K562 (cell line): ENCODE results near the gene TPCN1. TPM values are rescaled to one million over a fixed set of nuclear protein-coding genes. Genes with fewer than 3 reads are reported as not detected.

Experiments
- ATF1 ChIP-seq, 2 experiments: fragments of 450-650 bp in 1 of 2; IDR thresholded peaks; 2 replicates each; pipeline ENCODE4 v1.6.1; 2016; ENCODE audit warnings: missing compliant biosample characterization in 1 of 2, missing genetic modification characterization in 1 of 2
- CHD7 ChIP-seq: fragments of 200-600 bp; sonication (generic); IDR thresholded peaks from one replicate; pipeline ENCODE4 v1.6.1; 2012; ENCODE audit warnings: mild to moderate bottlenecking, low read depth, low read length, inconsistent platforms
- MTA2 ChIP-seq: fragments of 450-650 bp; IDR thresholded peaks from 2 replicates; pipeline ENCODE4 v1.6.1; 2016; ENCODE audit warnings: low read depth
- NFIC ChIP-seq: fragments of 450-650 bp; IDR thresholded peaks from 2 replicates; pipeline ENCODE4 v1.6.1; 2017; ENCODE audit warnings: mild to moderate bottlenecking, inconsistent platforms
- PRDM10 ChIP-seq: fragments of 450-650 bp; IDR thresholded peaks from 2 replicates; pipeline ENCODE4 v1.6.1; 2018; ENCODE audit not compliant: partially characterized antibody
- RBBP5 ChIP-seq: fragments of 200-600 bp; sonication (generic); IDR thresholded peaks from 2 replicates; pipeline ENCODE4 v1.6.1; 2012; ENCODE audit warnings: borderline replicate concordance, mild to moderate bottlenecking, low read length, control low read depth, inconsistent platforms; ENCODE audit not compliant: insufficient read depth, poor library complexity, severe bottlenecking
- ZEB2 ChIP-seq: fragments of 450-650 bp; IDR thresholded peaks from 2 replicates; pipeline ENCODE4 v1.6.1; 2016
- ZNF165 ChIP-seq: fragments of 250-450 bp; sonication (Bioruptor Pico); IDR thresholded peaks from 2 replicates; pipeline ENCODE4 v1.4.0; 2020; ENCODE audit warnings: borderline replicate concordance
- ZNF197 ChIP-seq: fragments of 200-800 bp; sonication (Bioruptor generic); IDR thresholded peaks from 2 replicates; pipeline ENCODE4 v1.6.1; 2016; ENCODE audit warnings: low read depth, missing genetic modification characterization, missing compliant biosample characterization
- ZZZ3 ChIP-seq: fragments of 450-650 bp; IDR thresholded peaks from 2 replicates; pipeline ENCODE4 v1.6.1; 2016; ENCODE audit warnings: antibody characterized with exemption, mild to moderate bottlenecking, moderate library complexity
- polyA plus RNA-seq, 8 experiments: library from polyadenylated mRNA; depleted of rRNA in 4 of 8; stranded (reverse) in 5 of 8; unstranded in 3 of 8; fragments of >200 nt; fragmentation: Nextera tagmentation in 2 of 8; fragmentation: Illumina TruSeq in 1 of 8; extraction: Ambion mirVana in 2 of 8; extraction: Trizol in 1 of 8; gene quantifications; 2 replicates each; pipeline versions ENCODE4 v1.2.1 to v1.2.3, GENCODE V29; 2011 to 2014; ENCODE audit warnings: inconsistent platforms in 1 of 8, missing spikeins in 1 of 8
- total RNA-seq, 7 experiments: library from RNA; depleted of rRNA in 6 of 7; stranded (reverse); fragments of >200 nt in 6 of 7; fragmentation: Illumina TruSeq in 2 of 7; extraction: Trizol in 2 of 7; gene quantifications; 2 replicates each; pipeline versions ENCODE4 v1.2.1 to v1.2.3, GENCODE V29; 2011 to 2021; ENCODE audit warnings: low replicate concordance in 1 of 7

Gene TPCN1
- total and polyA plus RNA-seq, 9 of the 15 experiments (the other 6 are each of a cell fraction or from before 2014, with no cell fraction given): 0.80 to 23.8 (median 7.4) TPM

GRCh38 chr12:113239811-113240331 lies 18.6 kb downstream of the TPCN1 start (continued):
- TF ChIP-seq CHD7 (no peak), MTA2 (no peak), ZNF197 (CRISPR knock-in tag) (no peak), RBBP5 (no peak), ATF1 (CRISPR knock-in tag; IDR thresholded peaks at IDR 0.05) (no peak), ATF1 (tag; IDR thresholded peaks at IDR 0.05) (no peak), ZEB2 (no peak), NFIC (no peak), ZZZ3 (no peak), ZNF165 (CRISPR knock-in tag) (no peak), PRDM10 (no peak)
